GM23248 (cell line): ENCODE measurements around the gene AGFG1.

ENCODE experiments used
- EZH2 ChIP-seq: fragments of 200-600 bp; sonication (generic); IDR thresholded peaks from 2 replicates; pipeline ENCODE4 v1.6.1; 2018; ENCODE audit warnings: antibody characterized with exemption, mild to moderate bottlenecking; ENCODE audit not compliant: insufficient read depth, poor library complexity, severe bottlenecking
- EZH2phosphoT487 ChIP-seq: fragments of 200-600 bp; sonication (generic); IDR thresholded peaks from 2 replicates; pipeline ENCODE4 v1.6.1; 2018; ENCODE audit warnings: antibody characterized with exemption, moderate library complexity, mild to moderate bottlenecking, low read depth; ENCODE audit not compliant: insufficient read depth

GRCh38 chr2:227455200-227455599 lies 16.8 kb upstream of the AGFG1 start:
- no peak for TF ChIP-seq EZH2
- TF ChIP-seq EZH2phosphoT487 = no peak
